Panc1 (cell line): Measurements from ENCODE around the gene DNTT.

Source experiments
- CTCF ChIP-seq: fragments of 450-650 bp; IDR thresholded peaks from 2 replicates; pipeline ENCODE4 v1.5.1; 2017; ENCODE audit warnings: mild to moderate bottlenecking
- POLR2AphosphoS5 ChIP-seq: IDR thresholded peaks from 2 replicates; pipeline ENCODE4 v1.6.1; 2012; ENCODE audit warnings: mild to moderate bottlenecking, low read depth, low read length, moderate library complexity
- SIN3A ChIP-seq: IDR thresholded peaks from 2 replicates; pipeline ENCODE4 v1.6.1; 2012; ENCODE audit warnings: low read depth, mild to moderate bottlenecking, low read length, moderate library complexity, borderline replicate concordance; ENCODE audit not compliant: insufficient read depth
- TF ChIP-seq, protein P1 (sequence below), 2 experiments: IDR thresholded peaks; 2 replicates each; pipeline ENCODE4 v1.6.1; 2011 to 2012; ENCODE audit warnings: low read depth in 2 of 2, control low read depth in 1 of 2, low read length in 1 of 2, mild to moderate bottlenecking in 1 of 2, moderate library complexity in 1 of 2; ENCODE audit not compliant: insufficient read depth in 1 of 2

GRCh38 chr10:96324447-96324846 lies 20.2 kb downstream of the DNTT start:
- TF ChIP-seq CTCF = no peak
- no peak for TF ChIP-seq POLR2AphosphoS5
- TF ChIP-seq, protein P1, sequence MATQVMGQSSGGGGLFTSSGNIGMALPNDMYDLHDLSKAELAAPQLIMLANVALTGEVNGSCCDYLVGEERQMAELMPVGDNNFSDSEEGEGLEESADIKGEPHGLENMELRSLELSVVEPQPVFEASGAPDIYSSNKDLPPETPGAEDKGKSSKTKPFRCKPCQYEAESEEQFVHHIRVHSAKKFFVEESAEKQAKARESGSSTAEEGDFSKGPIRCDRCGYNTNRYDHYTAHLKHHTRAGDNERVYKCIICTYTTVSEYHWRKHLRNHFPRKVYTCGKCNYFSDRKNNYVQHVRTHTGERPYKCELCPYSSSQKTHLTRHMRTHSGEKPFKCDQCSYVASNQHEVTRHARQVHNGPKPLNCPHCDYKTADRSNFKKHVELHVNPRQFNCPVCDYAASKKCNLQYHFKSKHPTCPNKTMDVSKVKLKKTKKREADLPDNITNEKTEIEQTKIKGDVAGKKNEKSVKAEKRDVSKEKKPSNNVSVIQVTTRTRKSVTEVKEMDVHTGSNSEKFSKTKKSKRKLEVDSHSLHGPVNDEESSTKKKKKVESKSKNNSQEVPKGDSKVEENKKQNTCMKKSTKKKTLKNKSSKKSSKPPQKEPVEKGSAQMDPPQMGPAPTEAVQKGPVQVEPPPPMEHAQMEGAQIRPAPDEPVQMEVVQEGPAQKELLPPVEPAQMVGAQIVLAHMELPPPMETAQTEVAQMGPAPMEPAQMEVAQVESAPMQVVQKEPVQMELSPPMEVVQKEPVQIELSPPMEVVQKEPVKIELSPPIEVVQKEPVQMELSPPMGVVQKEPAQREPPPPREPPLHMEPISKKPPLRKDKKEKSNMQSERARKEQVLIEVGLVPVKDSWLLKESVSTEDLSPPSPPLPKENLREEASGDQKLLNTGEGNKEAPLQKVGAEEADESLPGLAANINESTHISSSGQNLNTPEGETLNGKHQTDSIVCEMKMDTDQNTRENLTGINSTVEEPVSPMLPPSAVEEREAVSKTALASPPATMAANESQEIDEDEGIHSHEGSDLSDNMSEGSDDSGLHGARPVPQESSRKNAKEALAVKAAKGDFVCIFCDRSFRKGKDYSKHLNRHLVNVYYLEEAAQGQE (IDR thresholded peaks at IDR 0.05; ENCODE audit: insufficient read depth in 1 of 2, low read depth in 2 of 2, low read length in 1 of 2) = no peak
- no peak for TF ChIP-seq SIN3A
